Endothelial cell (in vitro differentiated cells): ENCODE measurements around the gene ZNF195. TPM values are rescaled to one million over a fixed set of nuclear protein-coding genes. Genes with fewer than 3 reads are reported as not detected.
"Not testable (repeated sequence)": the region's sequence is repeated elsewhere in the genome, so short reads cannot be mapped to it uniquely, and the experiment has no call there.

Source experiments
- DNase-seq: peaks from one replicate; pipeline ENCODE4 v3.0.0; 2021; ENCODE audit warnings: low spot score
- H3K27ac Mint-ChIP-seq: one replicate; pipeline ENCODE4 v1.8.0; 2021; ENCODE audit warnings: mixed read lengths, inconsistent platforms; ENCODE audit not compliant: unreplicated experiment
- H3K27me3 Mint-ChIP-seq: one replicate; pipeline ENCODE4 v1.8.0; 2021; ENCODE audit warnings: mild to moderate bottlenecking, moderate library complexity, mixed read lengths, inconsistent platforms; ENCODE audit not compliant: unreplicated experiment
- H3K36me3 Mint-ChIP-seq: one replicate; pipeline ENCODE4 v1.8.0; 2021; ENCODE audit warnings: mild to moderate bottlenecking, low read depth, mixed read lengths, inconsistent platforms; ENCODE audit not compliant: unreplicated experiment
- H3K4me1 Mint-ChIP-seq: one replicate; pipeline ENCODE4 v1.8.0; 2021; ENCODE audit warnings: mild to moderate bottlenecking, mixed read lengths, inconsistent platforms; ENCODE audit not compliant: unreplicated experiment
- H3K4me3 Mint-ChIP-seq: one replicate; pipeline ENCODE4 v1.8.0; 2021; ENCODE audit warnings: mild to moderate bottlenecking, mixed read lengths, inconsistent platforms; ENCODE audit not compliant: unreplicated experiment
- H3K9me3 Mint-ChIP-seq: one replicate; pipeline ENCODE4 v1.8.0; 2021; ENCODE audit warnings: mixed read lengths, inconsistent platforms; ENCODE audit not compliant: unreplicated experiment
- CTCF ChIP-seq: fragments of 200-600 bp; sonication (generic); IDR thresholded peaks from one replicate; pipeline ENCODE4 v1.5.0; 2021; ENCODE audit warnings: antibody characterized with exemption; ENCODE audit not compliant: unreplicated experiment
- total RNA-seq: library from RNA; stranded (reverse); fragmentation: NEBNext Ultra II Directional; extraction: Animal tissue kit (Norgen Biotek cat#: 25700); gene quantifications from one replicate; pipeline ENCODE4 v1.2.1, GENCODE V29; 2021; ENCODE audit not compliant: unreplicated experiment

ZNF195 gene
- total RNA-seq, 1 donor from 2014 or later: 46.0 TPM

GRCh38 chr11:3338569-3339339 is 40.2 kb downstream of the ZNF195 start:
- Mint-ChIP-seq H3K27ac (no peak overlapping the region), H3K4me3 (no peak overlapping the region), H3K4me1 (no peaks in the 10 kb centered on the region), H3K27me3 (peaks cover 3% of the 10 kb centered on the region), H3K9me3 (no peaks in the 10 kb centered on the region), H3K36me3 (peaks cover 3% of the 10 kb centered on the region)
- TF ChIP-seq CTCF: no peak
- no peak for DNase-seq

- not testable (repeated sequence) for H3K4me3 Mint-ChIP-seq, H3K36me3 Mint-ChIP-seq, DNase-seq, H3K27ac Mint-ChIP-seq, H3K27me3 Mint-ChIP-seq, H3K9me3 Mint-ChIP-seq, H3K4me1 Mint-ChIP-seq
Observed at GRCh38 chr11:3336420-3336819, 42.5 kb downstream of the ZNF195 start.

GRCh38 chr11:3333157-3333556 is 45.8 kb downstream of the ZNF195 start:
- DNase-seq, H3K27ac Mint-ChIP-seq, H3K4me3 Mint-ChIP-seq, H3K9me3 Mint-ChIP-seq, H3K36me3 Mint-ChIP-seq, H3K4me1 Mint-ChIP-seq, H3K27me3 Mint-ChIP-seq: not testable (repeated sequence)

- H3K4me1 Mint-ChIP-seq, H3K27me3 Mint-ChIP-seq, H3K27ac Mint-ChIP-seq, H3K4me3 Mint-ChIP-seq, H3K36me3 Mint-ChIP-seq, DNase-seq, H3K9me3 Mint-ChIP-seq: not testable (repeated sequence)
Observed at GRCh38 chr11:3331078-3331477, 47.9 kb downstream of the ZNF195 start.

GRCh38 chr11:3330064-3330463 is 48.9 kb downstream of the ZNF195 start:
- not testable (repeated sequence) for H3K27me3 Mint-ChIP-seq, H3K9me3 Mint-ChIP-seq, H3K27ac Mint-ChIP-seq

GRCh38 chr11:3328503-3328902 is 50.4 kb downstream of the ZNF195 start:
- H3K27me3 Mint-ChIP-seq, H3K27ac Mint-ChIP-seq, H3K9me3 Mint-ChIP-seq, H3K36me3 Mint-ChIP-seq, DNase-seq, H3K4me1 Mint-ChIP-seq, H3K4me3 Mint-ChIP-seq: not testable (repeated sequence)

More at GRCh38 chr11:3330064-3330463, 48.9 kb downstream of the ZNF195 start:
- not testable (repeated sequence) for H3K4me1 Mint-ChIP-seq, H3K36me3 Mint-ChIP-seq, H3K4me3 Mint-ChIP-seq, DNase-seq

GRCh38 chr11:3326450-3326849 is 52.5 kb downstream of the ZNF195 start:
- H3K9me3 Mint-ChIP-seq, DNase-seq, H3K27me3 Mint-ChIP-seq, H3K36me3 Mint-ChIP-seq, H3K27ac Mint-ChIP-seq, H3K4me1 Mint-ChIP-seq, H3K4me3 Mint-ChIP-seq: not testable (repeated sequence)

GRCh38 chr11:3324724-3325123 is 54.2 kb downstream of the ZNF195 start:
- not testable (repeated sequence) for H3K27me3 Mint-ChIP-seq

More at GRCh38 chr11:3324724-3325123, 54.2 kb downstream of the ZNF195 start:
- H3K4me3 Mint-ChIP-seq, H3K27ac Mint-ChIP-seq, DNase-seq, H3K36me3 Mint-ChIP-seq, H3K9me3 Mint-ChIP-seq, H3K4me1 Mint-ChIP-seq: not testable (repeated sequence)

Other genes with a start within 250 kb of the ZNF195 start
- 55.2 TPM for gene OSBPL5, start 213.8 kb downstream of the ZNF195 start, total RNA-seq
- gene MRGPRG, start 160.3 kb downstream of the ZNF195 start, total RNA-seq: not detected
- gene MRGPRE, start 146.7 kb downstream of the ZNF195 start, total RNA-seq: not detected